Activated CD8-positive, alpha-beta memory T cell treated with anti-CD3 and anti-CD28 coated beads for 24 hours (primary cell): ENCODE data around the gene HYCC1.

Source experiments
- DNase-seq: peaks from one replicate; pipeline ENCODE4 v3.0.0-alpha.2; 2020

The HYCC1 gene

GRCh38 chr7:23016345-23017253, 2.7 kb upstream of the HYCC1 start:
- DNase-seq = no peak

DNA sequence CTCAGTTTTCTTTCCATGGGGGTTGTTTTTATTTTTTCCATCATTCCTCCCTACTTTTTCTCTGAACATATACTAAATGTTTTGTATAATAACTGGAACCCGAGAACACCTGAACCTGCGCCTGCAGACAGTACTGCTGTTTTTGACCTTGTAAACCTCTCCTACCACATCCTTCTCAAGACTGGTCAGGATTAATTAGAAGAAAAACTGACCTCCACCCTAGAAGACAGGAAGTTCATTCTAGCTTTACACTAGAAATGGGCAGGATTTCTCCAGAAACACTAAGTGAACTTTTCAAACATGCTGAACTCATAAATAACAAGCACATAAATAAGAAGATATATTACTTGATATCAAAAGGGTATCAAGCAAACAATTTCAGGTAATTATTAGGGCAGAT, 751 bp upstream of the HYCC1 start:
- no peak for DNase-seq

DNA sequence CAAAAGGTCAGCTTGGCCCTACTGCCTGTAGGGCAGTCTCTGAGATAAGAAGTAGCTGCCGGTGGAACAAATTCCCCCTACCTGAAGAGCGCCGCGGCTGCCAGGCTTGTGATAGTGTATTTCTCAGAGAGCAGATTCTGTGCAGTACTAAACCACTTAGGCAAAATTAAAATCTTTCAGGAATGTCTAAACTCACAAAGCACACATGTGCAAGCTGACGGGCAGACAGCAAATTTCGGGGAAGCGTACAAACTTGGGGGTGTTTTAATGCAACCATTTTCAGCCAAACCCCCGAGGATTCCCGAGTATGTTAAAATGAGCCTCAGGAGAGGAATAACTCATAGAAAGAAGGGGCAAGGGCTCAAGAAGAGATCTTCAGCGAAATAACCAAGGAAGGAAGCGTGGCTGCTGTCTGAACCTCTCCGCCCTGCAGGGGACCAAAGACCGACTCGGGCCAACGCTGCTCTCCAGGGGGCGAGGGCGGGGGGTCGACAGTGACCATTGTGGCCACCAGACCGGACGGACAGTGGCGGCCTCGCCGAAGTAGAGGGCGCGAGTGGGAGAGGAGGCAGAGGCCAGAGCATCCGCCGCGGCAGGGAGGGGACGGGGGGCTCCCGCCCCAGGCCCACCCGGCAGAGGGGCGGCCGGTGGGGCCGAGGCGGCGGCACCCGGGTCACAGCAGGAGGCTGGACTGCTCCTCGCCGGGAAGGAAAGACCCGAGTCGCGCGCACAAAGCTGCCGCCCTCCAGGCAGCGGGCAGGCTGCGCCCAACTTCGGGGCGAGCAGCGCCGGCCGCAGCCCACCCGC, 819 bp downstream of the HYCC1 start:
- peak; percentile 68 for DNase-seq

DNA sequence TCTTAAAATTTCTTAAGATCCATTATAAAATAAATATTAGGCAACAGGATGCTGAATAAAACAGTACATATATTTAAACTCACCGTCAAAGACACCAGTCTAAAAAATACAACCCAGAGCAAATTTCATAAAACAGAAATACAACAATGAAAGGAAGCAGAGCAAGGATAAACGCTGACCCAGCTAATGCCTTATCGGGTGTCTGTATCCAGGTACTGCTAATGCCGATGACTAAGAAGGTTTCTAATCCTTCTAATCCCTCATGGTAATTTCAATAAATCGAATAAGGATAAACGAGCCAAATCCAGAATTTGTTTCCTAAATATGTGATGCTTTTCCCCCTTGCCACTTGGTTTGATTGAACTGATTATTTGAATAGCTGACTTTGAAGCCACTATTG, 1.7 kb downstream of the HYCC1 start:
- no peak for DNase-seq

GRCh38 chr7:23011222-23011924, 2.6 kb downstream of the HYCC1 start:
- no peak for DNase-seq

DNA sequence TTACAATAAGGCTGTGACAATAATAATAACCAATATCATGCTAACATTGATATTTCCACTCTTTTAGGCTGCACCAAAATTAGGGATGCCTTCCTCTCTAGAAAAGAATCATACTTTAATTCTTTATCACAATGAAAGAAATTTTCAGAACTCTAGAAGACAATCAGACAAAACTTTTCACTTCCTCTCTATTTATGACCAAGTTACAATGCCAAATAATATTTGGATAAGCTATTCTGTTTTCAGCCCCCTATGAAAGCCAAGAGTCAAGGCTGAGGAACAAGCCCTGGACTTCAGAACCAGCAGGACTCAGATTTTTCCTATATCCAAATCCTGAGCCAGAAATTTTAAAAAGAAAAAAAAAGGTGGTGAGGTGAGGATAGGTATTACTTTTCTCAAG, 4.6 kb downstream of the HYCC1 start:
- no peak for DNase-seq

DNA sequence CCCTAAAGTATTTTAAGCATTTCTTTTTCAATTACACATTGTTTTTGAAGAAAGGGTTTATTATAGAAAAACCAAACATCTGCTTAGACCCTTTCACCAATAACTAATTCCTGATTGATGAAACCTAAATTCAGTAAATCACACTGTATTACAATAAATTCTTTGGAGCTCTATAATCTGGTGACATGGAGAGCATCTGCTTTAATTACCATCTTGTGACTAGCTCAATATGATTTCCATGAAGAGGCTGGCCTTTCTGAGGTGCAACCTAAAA, 9.7 kb downstream of the HYCC1 start:
- DNase-seq = no peak

DNA sequence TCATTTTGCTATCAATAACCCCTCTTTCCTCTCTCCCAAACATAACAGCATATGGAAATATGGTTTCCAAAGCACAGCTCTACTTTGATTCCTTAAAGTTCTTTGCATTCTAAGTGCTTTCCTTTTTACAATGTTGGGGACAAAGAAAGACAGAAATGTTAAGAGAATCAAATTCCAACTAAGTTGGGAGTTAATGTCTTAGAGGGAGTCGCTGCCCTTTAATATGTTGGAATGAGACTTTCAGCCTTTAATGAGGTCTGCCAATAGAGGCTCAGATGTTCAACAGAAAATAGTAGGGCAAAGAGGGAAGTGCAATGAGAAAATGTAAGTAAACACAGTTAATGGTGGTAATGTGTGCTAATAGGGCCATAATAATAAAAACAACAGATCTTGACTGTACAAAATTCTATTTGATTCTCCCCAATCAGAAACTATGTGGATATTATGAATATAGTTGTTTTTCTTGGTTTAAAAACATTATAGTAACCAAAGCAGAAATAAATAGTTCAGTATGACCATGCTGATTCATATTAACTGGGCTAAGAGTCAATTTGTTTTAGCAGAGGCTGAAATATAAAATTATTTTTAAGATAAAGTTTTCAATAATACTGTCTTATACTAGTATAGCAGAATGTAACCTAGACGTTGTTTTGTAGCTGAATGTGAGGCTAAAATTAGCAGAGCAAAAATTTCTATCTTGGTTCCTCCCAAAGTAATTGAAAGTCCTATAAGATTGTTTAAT, 10.3 kb downstream of the HYCC1 start:
- no peak for DNase-seq

DNA sequence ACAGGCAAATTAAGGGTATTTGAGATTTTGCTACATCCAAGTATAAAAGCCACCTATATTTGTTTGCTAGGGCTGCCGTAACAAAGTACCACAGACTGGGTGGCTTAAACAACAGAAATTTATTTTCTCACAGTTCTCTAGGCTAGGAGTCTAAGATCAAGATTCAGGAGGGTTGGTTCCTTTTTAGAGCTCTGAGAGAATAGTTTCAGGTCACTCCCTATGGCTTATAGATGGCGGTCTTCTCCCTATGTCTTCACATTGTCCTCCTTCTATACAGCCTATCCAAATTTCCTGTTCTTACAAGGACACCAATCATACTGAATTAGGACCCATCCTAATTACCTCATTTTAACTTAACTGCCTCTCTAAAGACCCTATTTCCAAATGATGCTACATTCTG, 11.2 kb downstream of the HYCC1 start:
- DNase-seq = no peak

DNA sequence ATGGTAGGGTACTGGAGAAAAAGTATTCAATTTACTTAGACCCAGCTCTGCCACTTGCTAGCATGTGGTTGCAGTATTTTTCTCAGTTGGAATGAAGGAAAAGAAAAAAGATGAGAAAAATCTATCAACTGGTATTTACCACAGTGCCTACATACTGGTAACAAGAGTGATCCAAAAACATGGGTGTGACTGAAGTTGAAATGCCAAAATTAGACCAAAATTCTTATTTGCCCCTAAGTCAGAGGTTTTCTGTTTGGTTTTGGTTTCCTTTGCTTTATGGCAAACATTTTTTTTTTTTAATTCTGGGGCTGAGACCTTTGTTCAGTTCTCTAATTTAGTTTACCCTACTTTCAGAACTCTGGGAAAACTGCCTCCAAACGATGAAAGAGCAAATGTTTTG, 12.3 kb downstream of the HYCC1 start:
- DNase-seq = no peak

GRCh38 chr7:23000597-23001360, 13.2 kb downstream of the HYCC1 start:
- DNase-seq = no peak

DNA sequence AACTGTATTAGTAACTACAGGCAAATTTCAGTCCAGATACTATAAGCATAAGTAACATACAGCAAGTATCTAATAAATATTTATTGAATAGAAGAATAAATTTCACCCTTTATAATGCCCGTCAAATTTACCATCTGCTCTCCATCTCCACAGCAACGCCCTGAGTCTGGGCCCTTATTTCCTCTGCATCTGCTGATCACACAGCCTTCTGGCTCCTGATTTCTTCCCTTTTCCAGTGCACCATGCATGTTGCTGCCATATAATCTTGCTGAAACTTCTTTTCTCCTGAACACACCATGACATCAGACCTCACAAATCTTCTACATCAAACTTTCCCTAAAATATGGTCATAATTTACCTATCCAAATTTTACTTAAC, 15.4 kb downstream of the HYCC1 start:
- DNase-seq = no peak

DNA sequence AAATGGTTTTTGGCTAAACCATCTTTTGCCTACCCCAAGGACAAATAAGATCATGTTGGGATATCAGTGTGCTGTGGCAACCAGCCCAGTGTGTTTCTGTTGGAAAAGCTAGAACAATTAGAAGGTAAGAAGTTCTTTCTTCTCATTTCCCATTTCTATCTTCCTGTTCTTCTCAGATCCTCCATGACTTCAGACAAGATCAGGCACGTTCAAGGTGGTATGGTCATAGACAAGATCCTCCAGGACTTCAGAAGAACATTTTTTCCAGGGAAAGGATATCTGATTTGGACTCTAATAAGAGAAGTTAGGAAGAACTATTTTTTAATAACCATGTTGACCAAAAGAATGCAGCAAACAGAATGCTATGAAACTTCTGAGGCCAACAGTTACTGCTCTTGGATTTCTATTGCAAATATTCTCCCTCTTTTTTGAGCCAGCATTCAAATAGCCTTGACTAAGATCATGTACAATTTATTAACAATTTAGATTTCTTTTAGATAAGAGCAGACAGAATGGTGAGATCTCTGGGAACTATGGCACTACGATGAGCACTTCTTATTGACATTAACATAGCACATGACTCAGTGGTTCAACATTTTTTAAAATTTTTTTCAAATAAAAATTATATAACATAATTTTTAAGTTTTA, 15.9 kb downstream of the HYCC1 start:
- no peak for DNase-seq

- DNase-seq = no peak
Observed at GRCh38 chr7:22996470-22996869, 17.5 kb downstream of the HYCC1 start.

DNA sequence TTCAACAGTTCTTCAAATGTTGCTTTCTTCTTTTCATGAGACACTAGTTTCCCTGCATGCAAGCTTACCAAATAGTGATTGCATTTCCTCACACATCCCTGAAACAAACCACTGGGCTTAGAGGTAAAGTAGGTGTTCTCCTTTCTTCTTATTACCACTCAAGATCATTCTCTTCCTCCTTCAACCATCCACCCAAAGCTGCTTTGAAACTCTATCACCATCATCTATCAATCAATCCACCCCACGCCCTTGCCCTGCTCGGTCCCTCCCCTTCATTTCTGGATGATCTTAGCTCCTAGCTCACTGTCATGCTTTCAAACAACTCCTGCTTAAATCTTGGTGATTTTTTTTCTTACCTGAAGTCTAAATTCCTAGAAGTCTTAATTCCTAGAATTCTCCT, 18.9 kb downstream of the HYCC1 start:
- DNase-seq = no peak

DNA sequence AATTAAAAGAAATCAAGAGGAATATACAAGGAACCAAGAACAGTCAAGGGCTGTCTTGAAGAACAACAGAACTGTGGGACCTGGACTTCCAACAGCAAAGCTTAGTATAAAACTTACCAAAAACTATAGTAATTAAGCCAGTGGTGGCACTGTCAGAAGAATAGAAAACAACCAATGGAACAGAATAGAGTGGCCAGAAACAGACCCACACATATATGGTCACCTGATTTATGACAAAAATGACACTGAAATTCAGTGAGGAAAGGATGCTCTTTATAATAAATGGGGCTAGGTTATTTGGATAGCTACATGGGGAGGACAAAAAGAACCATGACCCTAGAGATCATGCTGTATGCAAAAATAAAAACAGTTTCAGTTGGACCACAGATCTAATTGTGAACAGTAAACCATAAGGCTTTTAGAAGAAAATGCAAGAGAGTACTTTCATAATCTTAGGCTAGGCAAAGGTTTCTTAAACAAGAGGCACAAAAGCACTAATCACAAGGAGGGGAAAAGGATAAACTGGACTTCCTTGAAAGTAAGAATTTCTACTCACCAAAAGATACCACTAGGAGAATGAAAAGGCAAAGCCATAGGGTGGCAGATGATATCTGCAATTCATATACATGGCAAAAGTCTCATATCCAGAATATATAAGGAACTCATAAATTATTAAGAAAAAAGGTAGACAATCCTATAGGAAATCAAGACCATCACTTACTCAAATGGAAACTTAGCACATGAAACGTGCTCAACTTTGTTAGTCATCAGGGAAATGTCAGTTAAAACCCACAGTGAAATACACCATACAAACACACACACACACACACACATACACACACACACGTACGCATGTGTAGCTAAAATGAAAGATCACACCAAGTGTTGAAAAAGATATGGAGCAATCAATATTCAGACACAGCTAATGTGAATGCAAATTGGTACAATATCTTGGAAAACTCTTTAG, 20.8 kb downstream of the HYCC1 start:
- DNase-seq = no peak

GRCh38 chr7:22990588-22990949, 23.4 kb downstream of the HYCC1 start:
- DNase-seq = no peak

- no peak for DNase-seq
Observed at GRCh38 chr7:22989643-22990587, 24.0 kb downstream of the HYCC1 start.

DNA sequence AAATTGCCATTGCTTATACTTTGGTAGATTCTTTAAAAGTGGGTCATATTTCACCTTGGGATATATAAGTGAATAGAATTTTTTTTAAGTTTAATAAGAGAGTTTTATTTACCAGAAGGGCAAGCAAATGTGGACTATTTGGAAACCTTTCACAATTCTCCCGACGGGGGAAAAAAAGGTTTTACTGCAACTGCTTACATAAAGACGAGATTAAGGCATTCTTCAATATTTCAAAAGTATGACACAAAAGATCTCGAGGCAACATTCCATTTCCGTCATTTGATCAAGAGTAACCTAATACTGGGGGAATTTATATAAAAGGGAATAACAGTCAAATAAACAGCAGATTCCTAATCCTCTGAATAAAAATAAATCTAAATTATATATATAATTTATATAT, 28.5 kb downstream of the HYCC1 start:
- DNase-seq = no peak
